ENCODE results near the gene NAA38.

The NAA38 gene

DNA sequence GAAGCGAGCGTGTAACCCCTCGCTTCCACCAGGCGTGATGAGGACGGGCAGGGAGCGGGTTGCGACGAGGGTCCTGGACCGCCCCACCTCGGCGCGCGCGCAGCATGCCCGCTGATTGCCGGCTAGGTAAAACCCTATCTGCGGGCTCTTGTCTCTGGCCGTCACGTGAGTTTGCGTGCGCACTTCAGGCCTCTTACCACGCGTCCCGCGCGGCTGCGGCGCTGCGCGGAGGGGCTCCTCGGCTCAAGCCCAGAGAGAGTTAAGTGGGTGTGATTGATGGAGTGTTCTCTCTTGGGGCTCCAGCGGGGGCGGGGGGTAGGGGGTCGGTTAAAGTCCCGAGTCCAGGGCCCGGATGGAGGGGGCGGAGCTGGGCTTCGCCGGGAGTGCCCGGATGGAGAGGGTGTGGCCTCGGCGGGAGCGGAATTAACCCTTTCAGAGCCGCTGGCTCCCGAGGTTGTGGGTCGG lies 15.4 kb downstream of the NAA38 start:
- peak overlapping the region; percentile 60 for H3K9ac ChIP-seq (ENCODE audit: low read depth, low read length)
- H3K27ac ChIP-seq (ENCODE audit: low read length), result peak overlapping the region; percentile 74
- H3K4me1 ChIP-seq (ENCODE audit: insufficient read depth, low read length), result peaks cover 72% of the 10 kb centered on the region
- peak overlapping the region; percentile 76 for H2AFZ ChIP-seq (ENCODE audit: low read depth, low read length)
- DNase-seq, result peak; percentile 88
- H3K4me3 ChIP-seq (ENCODE audit: low read depth in 1 of 2, low read length in 2 of 2), result peak overlapping the region; percentile 81 to 91
- H3K36me3 ChIP-seq (ENCODE audit: insufficient read depth, low read length), result peaks cover 12% of the 10 kb centered on the region; the same call in 1 of the 2 replicates
- H3K4me2 ChIP-seq (ENCODE audit: insufficient read depth, low read length), result peak overlapping the region; percentile 95
- peak; percentile 42 for ATAC-seq (ENCODE audit: insufficient read depth, low read depth)
- no peaks in the 10 kb centered on the region for H3K9me3 ChIP-seq (ENCODE audit: insufficient read depth, low read length, severe bottlenecking)
- H3K79me2 ChIP-seq (ENCODE audit: insufficient read depth, low read length), result no peaks in the 10 kb centered on the region; the same call in 1 of the 2 replicates
- H4K20me1 ChIP-seq (ENCODE audit: insufficient read depth, low read length), result peaks cover 31% of the 10 kb centered on the region
- TF ChIP-seq, protein P1, sequence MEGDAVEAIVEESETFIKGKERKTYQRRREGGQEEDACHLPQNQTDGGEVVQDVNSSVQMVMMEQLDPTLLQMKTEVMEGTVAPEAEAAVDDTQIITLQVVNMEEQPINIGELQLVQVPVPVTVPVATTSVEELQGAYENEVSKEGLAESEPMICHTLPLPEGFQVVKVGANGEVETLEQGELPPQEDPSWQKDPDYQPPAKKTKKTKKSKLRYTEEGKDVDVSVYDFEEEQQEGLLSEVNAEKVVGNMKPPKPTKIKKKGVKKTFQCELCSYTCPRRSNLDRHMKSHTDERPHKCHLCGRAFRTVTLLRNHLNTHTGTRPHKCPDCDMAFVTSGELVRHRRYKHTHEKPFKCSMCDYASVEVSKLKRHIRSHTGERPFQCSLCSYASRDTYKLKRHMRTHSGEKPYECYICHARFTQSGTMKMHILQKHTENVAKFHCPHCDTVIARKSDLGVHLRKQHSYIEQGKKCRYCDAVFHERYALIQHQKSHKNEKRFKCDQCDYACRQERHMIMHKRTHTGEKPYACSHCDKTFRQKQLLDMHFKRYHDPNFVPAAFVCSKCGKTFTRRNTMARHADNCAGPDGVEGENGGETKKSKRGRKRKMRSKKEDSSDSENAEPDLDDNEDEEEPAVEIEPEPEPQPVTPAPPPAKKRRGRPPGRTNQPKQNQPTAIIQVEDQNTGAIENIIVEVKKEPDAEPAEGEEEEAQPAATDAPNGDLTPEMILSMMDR (IDR thresholded peaks at IDR 0.05; ENCODE audit: borderline replicate concordance, extremely low read depth, low read length, poor library complexity, severe bottlenecking), result no peak
- TF ChIP-seq EZH2 (IDR thresholded peaks at IDR 0.05; ENCODE audit: borderline replicate concordance, low read depth, low read length, severe bottlenecking), result peak; percentile 57
- peaks cover 40% of the 10 kb centered on the region for H3K27me3 ChIP-seq (ENCODE audit: insufficient read depth, low read length, poor library complexity)

DNA sequence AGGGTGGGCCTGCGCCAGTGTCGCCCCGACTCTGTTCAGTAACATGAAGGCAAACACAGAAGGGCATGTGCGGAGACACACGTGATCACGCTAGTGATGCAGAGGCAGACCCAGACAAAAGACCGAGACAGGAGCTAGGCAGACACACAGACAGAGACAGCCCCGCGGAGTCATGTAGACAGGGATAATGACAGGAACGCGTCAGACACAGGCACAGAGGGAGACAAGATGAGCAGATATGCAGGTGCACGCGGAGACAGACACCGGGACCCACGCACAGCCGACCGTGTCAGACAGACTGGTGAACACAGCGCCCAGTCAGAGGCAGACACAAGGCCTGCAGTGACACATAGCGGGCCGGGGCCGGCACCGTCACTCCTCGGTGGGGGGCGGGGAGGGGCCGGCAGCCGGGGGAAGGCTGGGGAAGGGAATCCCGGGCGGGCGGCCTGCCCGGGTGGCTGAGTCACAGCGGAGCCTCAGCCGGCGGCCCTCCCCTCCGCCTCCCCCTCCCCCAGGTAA lies 15.9 kb downstream of the NAA38 start:
- Histone ChIP-seq H3K4me2 (ENCODE audit: insufficient read depth, low read length) (peak overlapping the region; percentile 95), H3K4me1 (ENCODE audit: insufficient read depth, low read length) (peaks cover 77% of the 10 kb centered on the region), H3K79me2 (ENCODE audit: insufficient read depth, low read length) (no peaks in the 10 kb centered on the region; the same call in 1 of the 2 replicates), H4K20me1 (ENCODE audit: insufficient read depth, low read length) (peaks cover 31% of the 10 kb centered on the region), H3K9me3 (ENCODE audit: insufficient read depth, low read length, severe bottlenecking) (no peaks in the 10 kb centered on the region), H3K27ac (ENCODE audit: low read length) (peak overlapping the region; percentile 73; the same call in 1 of the 2 replicates), H3K4me3 (ENCODE audit: low read depth in 1 of 2, low read length in 2 of 2) (peak overlapping the region; percentile 81 to 91; a peak in 3 of 4 replicates), H3K9ac (ENCODE audit: low read depth, low read length) (peak overlapping the region; percentile 60), H2AFZ (ENCODE audit: low read depth, low read length) (peak overlapping the region; percentile 76), H3K36me3 (ENCODE audit: insufficient read depth, low read length) (peaks cover 7% of the 10 kb centered on the region; the same call in 1 of the 2 replicates), H3K27me3 (ENCODE audit: insufficient read depth, low read length, poor library complexity) (peaks cover 45% of the 10 kb centered on the region)
- DNase-seq, result peak; percentile 63
- TF ChIP-seq EZH2 (IDR thresholded peaks at IDR 0.05; ENCODE audit: borderline replicate concordance, low read depth, low read length, severe bottlenecking), result no peak
- TF ChIP-seq, protein P1 (IDR thresholded peaks at IDR 0.05; ENCODE audit: borderline replicate concordance, extremely low read depth, low read length, poor library complexity, severe bottlenecking), result no peak
- ATAC-seq (ENCODE audit: insufficient read depth, low read depth), result peak; percentile 12

DNA sequence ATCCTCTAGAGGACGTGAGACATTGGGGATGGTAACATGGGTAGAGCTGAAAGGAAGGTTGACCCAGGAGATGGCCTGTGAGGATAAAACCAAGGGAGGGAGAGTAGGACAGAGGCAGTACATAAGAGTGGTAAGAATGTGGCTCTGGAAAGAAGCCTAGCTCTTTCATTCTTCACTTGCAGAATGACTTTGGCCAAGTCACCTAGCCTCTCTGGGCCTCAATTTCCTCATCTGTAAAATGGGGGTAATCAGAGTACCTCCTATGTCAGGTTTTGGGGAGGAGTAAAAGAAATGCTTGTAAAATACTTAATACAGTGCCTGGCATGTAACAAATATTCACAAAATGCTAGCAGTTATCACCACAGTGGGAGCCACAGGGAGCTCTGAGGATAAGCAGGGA lies 16.5 kb downstream of the NAA38 start:
- Histone ChIP-seq H3K4me1 (ENCODE audit: insufficient read depth, low read length) (peaks cover 82% of the 10 kb centered on the region), H3K9ac (ENCODE audit: low read depth, low read length) (peak overlapping the region; percentile 60; the same call in 1 of the 2 replicates)

More for the DNA sequence above, 16.5 kb downstream of the NAA38 start:
- ATAC-seq (ENCODE audit: insufficient read depth, low read depth), result no peak
- H3K79me2 ChIP-seq (ENCODE audit: insufficient read depth, low read length), result no peaks in the 10 kb centered on the region; the same call in 1 of the 2 replicates
- H2AFZ ChIP-seq (ENCODE audit: low read depth, low read length), result no peak overlapping the region
- peak overlapping the region in 1 of 2 experiments; percentile 91; a peak in 2 of 4 replicates for H3K4me3 ChIP-seq (ENCODE audit: low read depth in 1 of 2, low read length in 2 of 2)
- peaks cover 49% of the 10 kb centered on the region for H3K27me3 ChIP-seq (ENCODE audit: insufficient read depth, low read length, poor library complexity)
- no peak for TF ChIP-seq EZH2 (IDR thresholded peaks at IDR 0.05; ENCODE audit: borderline replicate concordance, low read depth, low read length, severe bottlenecking)
- TF ChIP-seq, protein P1 (IDR thresholded peaks at IDR 0.05; ENCODE audit: borderline replicate concordance, extremely low read depth, low read length, poor library complexity, severe bottlenecking), result no peak
- no peaks in the 10 kb centered on the region for H3K9me3 ChIP-seq (ENCODE audit: insufficient read depth, low read length, severe bottlenecking)
- no peak overlapping the region for H3K27ac ChIP-seq (ENCODE audit: low read length)
- H3K36me3 ChIP-seq (ENCODE audit: insufficient read depth, low read length), result peaks cover 5% of the 10 kb centered on the region; the same call in 1 of the 2 replicates
- H4K20me1 ChIP-seq (ENCODE audit: insufficient read depth, low read length), result peaks cover 33% of the 10 kb centered on the region
- DNase-seq, result no peak
- H3K4me2 ChIP-seq (ENCODE audit: insufficient read depth, low read length), result peak overlapping the region; percentile 95
